Bronchial epithelial cell (primary cell): ENCODE data around the gene OR10A6. TPM values are rescaled to one million over a fixed set of nuclear protein-coding genes. Genes with fewer than 3 reads are reported as not detected.

Experiments
- DNase-seq: peaks from one replicate; pipeline ENCODE4 v3.0.0-alpha.2; 2010; ENCODE audit warnings: low read depth
- FAIRE-seq: peaks from 2 replicates; lab custom pipeline; 2011; peaks lifted over from hg19 to GRCh38; lab: Jason Lieb, UNC
- H3K27me3 ChIP-seq: 2 replicates; pipeline ENCODE4 v1.5.1; 2011; ENCODE audit warnings: low read length; ENCODE audit not compliant: control insufficient read depth, insufficient read depth
- H3K36me3 ChIP-seq: 2 replicates; pipeline ENCODE4 v1.5.1; 2011; ENCODE audit warnings: low read length; ENCODE audit not compliant: control insufficient read depth, insufficient read depth
- H3K4me3 ChIP-seq: 2 replicates; pipeline ENCODE4 v1.5.1; 2011; ENCODE audit warnings: mild to moderate bottlenecking, low read depth, low read length, control low read depth
- total RNA-seq: library from RNA; depleted of rRNA; stranded (reverse); fragments of >200 nt; gene quantifications from 2 replicates; pipeline ENCODE4 v1.2.1, GENCODE V29; 2014
- TF ChIP-seq, protein P1 (sequence below): IDR thresholded peaks from 2 replicates; pipeline ENCODE4 v1.5.1; 2011; ENCODE audit warnings: mild to moderate bottlenecking, moderate library complexity, low read length, control low read depth, inconsistent platforms; ENCODE audit not compliant: insufficient read depth, severe bottlenecking

OR10A6 gene
- total RNA-seq, 1 donor from 2014 or later = not detected

DNA sequence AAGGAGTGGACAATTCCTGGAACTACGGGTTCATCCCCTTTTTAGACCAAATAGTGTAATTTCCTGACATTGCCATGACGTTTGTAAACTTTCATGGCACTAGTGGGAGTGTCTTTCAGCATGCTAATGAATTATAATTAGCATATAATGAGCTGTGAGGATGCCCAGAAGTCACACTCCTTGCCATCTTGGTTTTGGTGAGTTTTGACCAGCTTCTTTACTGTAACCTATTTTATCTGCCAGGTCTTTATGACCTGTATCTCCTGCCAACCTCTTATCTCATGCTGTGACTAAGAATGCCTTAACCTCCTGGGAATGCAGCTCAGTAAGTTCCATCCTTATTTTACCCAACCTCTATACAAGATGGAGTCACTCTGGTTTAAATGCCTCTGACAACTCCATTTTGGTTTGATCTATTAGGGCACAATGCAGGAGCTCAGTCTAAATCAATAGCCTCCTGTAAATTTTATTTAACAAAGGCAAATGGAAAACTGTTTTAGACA, 20.7 kb downstream of the OR10A6 start:
- DNase-seq (peak; percentile 67), FAIRE-seq (no peak)

DNA sequence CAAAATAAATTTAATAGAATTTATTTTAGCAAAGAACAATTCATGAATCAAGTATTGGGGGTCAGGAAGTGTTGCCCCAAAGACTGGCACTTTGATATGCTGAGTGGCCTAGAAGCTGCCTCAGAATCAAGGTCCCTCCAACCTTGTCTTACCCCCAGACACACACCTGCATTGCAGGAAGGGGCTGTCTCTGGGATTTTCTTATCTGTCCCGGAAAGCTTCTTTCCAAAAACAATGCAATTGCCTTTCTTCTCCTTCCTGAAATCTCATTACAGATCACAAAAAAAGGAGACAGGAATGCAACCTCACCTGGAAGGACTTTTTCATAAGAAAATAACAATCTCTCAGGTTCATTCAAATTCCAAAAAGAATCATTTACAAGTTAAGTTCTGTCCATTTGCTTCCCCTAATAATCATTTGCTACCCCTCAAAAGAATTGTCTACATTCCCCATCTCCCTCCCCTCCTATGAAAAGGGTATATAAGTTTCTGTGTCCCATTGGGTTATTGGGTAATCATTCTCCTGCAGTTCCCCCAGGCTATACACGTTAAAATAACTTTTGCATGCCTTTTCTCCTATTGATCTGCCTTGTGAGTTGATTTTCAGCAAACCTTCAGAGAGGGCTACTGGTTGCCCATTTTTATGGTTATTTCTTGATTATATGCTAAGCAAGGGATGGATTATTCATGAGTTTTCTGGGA, 21.3 kb downstream of the OR10A6 start:
- Histone ChIP-seq H3K36me3 (no peaks in the 10 kb centered on the region), H3K27me3 (no peaks in the 10 kb centered on the region), H3K4me3 (no peak overlapping the region)
- FAIRE-seq (no peak), DNase-seq (no peak)
- TF ChIP-seq, protein P1, sequence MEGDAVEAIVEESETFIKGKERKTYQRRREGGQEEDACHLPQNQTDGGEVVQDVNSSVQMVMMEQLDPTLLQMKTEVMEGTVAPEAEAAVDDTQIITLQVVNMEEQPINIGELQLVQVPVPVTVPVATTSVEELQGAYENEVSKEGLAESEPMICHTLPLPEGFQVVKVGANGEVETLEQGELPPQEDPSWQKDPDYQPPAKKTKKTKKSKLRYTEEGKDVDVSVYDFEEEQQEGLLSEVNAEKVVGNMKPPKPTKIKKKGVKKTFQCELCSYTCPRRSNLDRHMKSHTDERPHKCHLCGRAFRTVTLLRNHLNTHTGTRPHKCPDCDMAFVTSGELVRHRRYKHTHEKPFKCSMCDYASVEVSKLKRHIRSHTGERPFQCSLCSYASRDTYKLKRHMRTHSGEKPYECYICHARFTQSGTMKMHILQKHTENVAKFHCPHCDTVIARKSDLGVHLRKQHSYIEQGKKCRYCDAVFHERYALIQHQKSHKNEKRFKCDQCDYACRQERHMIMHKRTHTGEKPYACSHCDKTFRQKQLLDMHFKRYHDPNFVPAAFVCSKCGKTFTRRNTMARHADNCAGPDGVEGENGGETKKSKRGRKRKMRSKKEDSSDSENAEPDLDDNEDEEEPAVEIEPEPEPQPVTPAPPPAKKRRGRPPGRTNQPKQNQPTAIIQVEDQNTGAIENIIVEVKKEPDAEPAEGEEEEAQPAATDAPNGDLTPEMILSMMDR = no peak

More for the DNA sequence above, 20.7 kb downstream of the OR10A6 start:
- Histone ChIP-seq H3K4me3 (no peak overlapping the region), H3K36me3 (no peaks in the 10 kb centered on the region), H3K27me3 (no peaks in the 10 kb centered on the region)
- TF ChIP-seq, protein P1 = no peak

DNA sequence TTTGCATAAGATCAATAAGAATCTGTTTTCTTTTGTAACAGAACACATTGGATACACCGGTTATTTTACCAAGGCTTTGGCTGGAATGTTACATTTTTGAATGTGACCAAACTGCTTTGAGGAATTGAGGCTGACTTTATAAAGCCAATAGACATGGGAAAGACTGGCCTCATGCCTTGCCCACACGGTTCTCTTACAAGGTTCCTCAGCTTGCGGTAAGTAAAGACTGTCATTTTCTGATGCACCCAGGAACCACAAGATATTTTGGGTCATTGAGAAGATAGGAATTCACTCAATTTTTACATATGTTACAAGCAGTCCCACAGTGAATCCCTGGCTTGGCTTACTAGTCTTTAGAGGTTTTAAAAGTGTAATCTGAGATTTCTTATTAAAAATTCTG, 23.9 kb downstream of the OR10A6 start:
- TF ChIP-seq, protein P1 = no peak
- no peak for DNase-seq
- no peak for FAIRE-seq
- Histone ChIP-seq H3K4me3 (no peak overlapping the region), H3K36me3 (no peaks in the 10 kb centered on the region), H3K27me3 (no peaks in the 10 kb centered on the region)

DNA sequence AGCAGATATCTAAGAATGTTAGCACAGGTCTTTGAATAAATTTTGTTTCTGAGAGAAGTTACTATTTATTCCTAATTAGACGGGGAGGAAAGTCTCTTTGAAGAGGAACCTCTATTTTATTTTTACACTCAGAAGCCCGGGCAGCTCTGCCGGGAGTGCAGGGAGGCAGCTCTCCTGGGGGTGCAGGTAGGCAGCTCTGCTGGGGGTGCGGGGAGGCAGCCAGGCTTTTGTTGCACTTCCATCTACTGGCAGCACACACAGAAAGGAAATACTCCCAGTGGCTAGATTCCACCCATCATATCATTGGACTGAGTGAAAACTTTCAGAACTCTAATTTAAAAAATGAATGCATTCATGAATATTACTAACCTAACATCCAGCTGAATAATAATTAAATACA, 24.6 kb downstream of the OR10A6 start:
- peak; percentile 49 for DNase-seq
- TF ChIP-seq, protein P1 = no peak
- H3K36me3 ChIP-seq = no peaks in the 10 kb centered on the region
- H3K27me3 ChIP-seq = no peaks in the 10 kb centered on the region
- peak overlapping the region; percentile 14 for H3K4me3 ChIP-seq
- no peak for FAIRE-seq

DNA sequence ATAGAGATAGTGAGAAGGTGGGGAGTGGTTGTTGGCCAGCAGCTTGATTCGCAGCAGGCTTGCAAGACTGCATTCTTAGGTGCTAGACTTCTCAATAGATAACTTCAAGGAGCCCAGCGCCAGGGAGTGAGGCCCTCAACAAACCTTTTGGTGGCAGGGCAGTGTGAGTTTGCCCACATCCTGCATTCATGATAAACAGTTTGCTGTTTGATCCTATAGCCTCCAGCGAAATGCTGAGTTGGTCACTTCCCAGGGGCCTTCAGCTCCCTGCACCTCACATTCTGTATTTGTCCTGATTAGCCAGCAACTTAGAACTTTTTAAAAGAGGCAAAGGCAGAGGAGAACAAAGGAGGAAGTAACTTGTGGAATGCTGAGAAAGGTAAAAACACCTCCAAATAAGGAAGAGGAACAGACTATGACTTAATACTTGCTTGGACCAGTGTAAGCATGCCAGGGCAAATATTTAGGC, 25.1 kb downstream of the OR10A6 start:
- DNase-seq (peak; percentile 62), FAIRE-seq (no peak)
- no peaks in the 10 kb centered on the region for H3K36me3 ChIP-seq
- peak overlapping the region; percentile 2 for H3K4me3 ChIP-seq
- TF ChIP-seq, protein P1 = no peak
- H3K27me3 ChIP-seq = no peaks in the 10 kb centered on the region

DNA sequence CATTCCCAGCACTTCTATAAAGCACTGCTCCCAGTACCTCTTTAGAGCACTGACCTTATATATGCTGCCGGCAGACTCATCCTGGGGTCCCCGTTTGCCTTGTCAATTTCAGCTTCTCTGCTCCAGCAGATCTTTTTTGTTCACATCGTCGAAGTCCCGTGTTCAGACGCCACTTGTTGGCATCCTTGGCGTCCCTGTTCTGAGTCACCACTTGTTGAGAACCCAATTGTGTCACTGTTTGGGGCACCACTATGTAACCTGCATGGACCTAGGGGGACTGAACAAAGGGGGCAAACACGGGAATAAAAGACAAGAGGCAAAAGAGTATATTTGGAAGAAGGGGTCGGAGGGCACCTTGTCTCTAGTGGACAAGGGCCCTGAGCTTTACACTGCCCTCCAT, 25.5 kb downstream of the OR10A6 start:
- FAIRE-seq (no peak), DNase-seq (peak; percentile 40)
- peak overlapping the region; percentile 2 for H3K4me3 ChIP-seq
- no peaks in the 10 kb centered on the region for H3K36me3 ChIP-seq
- TF ChIP-seq, protein P1 = no peak
- no peaks in the 10 kb centered on the region for H3K27me3 ChIP-seq
